Kidney (tissue), 14 donors: ENCODE measurements around the gene KDELR3. TPM values are rescaled to one million over a fixed set of nuclear protein-coding genes. Genes with fewer than 3 reads are reported as not detected.

Experiments used
- DNase-seq, 5 donors: peaks; one replicate each; pipeline ENCODE4 v3.0.0-alpha.2; 2013 to 2020
- FAIRE-seq: peaks from 2 replicates; lab custom pipeline; 2012; peaks lifted over from hg19 to GRCh38; lab: Jason Lieb, UNC
- H3K27ac ChIP-seq, 2 donors: one replicate each; pipeline ENCODE4 v1.7.0; 2013; ENCODE audit warnings: low read depth in 2 of 2, low read length in 2 of 2, inconsistent platforms in 1 of 2
- H3K27me3 ChIP-seq: one replicate; pipeline ENCODE4 v1.7.1; 2013; ENCODE audit warnings: low read length, inconsistent platforms; ENCODE audit not compliant: control insufficient read depth, insufficient read depth
- H3K36me3 ChIP-seq, 3 donors: one replicate each; pipeline versions ENCODE4 v1.7.0 to v1.7.1; 2013; ENCODE audit warnings: low read length in 3 of 3, control low read depth in 1 of 3, inconsistent platforms in 1 of 3; ENCODE audit not compliant: insufficient read depth in 3 of 3, control insufficient read depth in 2 of 3
- H3K4me1 ChIP-seq, 3 donors: one replicate each; pipeline versions ENCODE4 v1.7.0 to v1.7.1; 2013; ENCODE audit warnings: low read length in 3 of 3, inconsistent platforms in 1 of 3, low read depth in 1 of 3; ENCODE audit not compliant: control insufficient read depth in 2 of 3, insufficient read depth in 2 of 3
- H3K4me3 ChIP-seq, 3 donors: one replicate each; pipeline versions ENCODE4 v1.7.0 to v1.8.1; 2013; ENCODE audit warnings: low read length in 3 of 3, control low read depth in 1 of 3, inconsistent platforms in 1 of 3
- H3K9ac ChIP-seq, 3 donors: one replicate each; pipeline versions ENCODE4 v1.7.0 to v1.7.1; 2013; ENCODE audit warnings: low read length in 3 of 3, control low read depth in 1 of 3, inconsistent platforms in 1 of 3
- H3K9me3 ChIP-seq, 3 donors: one replicate each; pipeline versions ENCODE4 v1.7.0 to v1.7.1; 2013; ENCODE audit warnings: low read length in 3 of 3, control low read depth in 1 of 3, inconsistent platforms in 1 of 3; ENCODE audit not compliant: control insufficient read depth in 2 of 3, insufficient read depth in 1 of 3
- intact Hi-C: fragments of 100-400 bp; cut with DNase I; formaldehyde crosslinking; loops from one replicate; pipeline ENCODE4 v1.11.1; 2022
- polyA plus RNA-seq: library from polyadenylated mRNA; stranded (reverse); fragments of 350-450 nt; fragmentation: Illumina TruSeq; extraction: RNeasy Lipid Tissue Mini Kit (QIAGEN cat#74804); gene quantifications from one replicate; pipeline ENCODE4 v1.2.3, GENCODE V29; 2014; ENCODE audit warnings: low read depth, low replicate concordance; ENCODE audit not compliant: insufficient read depth
- total RNA-seq: library from RNA; stranded (reverse); fragmentation: NEBNext Ultra II Directional; extraction: Animal tissue kit (Norgen Biotek cat#: 25700); gene quantifications from one replicate; pipeline ENCODE4 v1.2.1, GENCODE V29; 2021
- TF ChIP-seq, protein P1 (sequence below): IDR thresholded peaks from 3 replicates; pipeline ENCODE4 v1.5.1; 2012; ENCODE audit warnings: mild to moderate bottlenecking, moderate library complexity, borderline replicate concordance; ENCODE audit not compliant: insufficient read depth; ENCODE audit errors: extremely low read depth
- donor health status: control.
- donor health status: control.
- donor health status: control.
- donor health status: control.
- donor health status: control.
- donor health status: DM: yes; HTN: yes; CAD: no.
- donor health status: Normal renal cell carcinoma (clear cell type).

Gene KDELR3
- total and polyA plus RNA-seq, 2 donors from 2014 or later: 11.4 to 16.7 TPM

- peaks cover 0 to 7% (median 3%) of the 10 kb centered on the region in 3 donors for H3K4me1 ChIP-seq
- H3K27ac ChIP-seq: peak overlapping the region in 1 of 2 donors; percentile 8
- H3K9ac ChIP-seq: no peak overlapping the region
- H3K36me3 ChIP-seq: peaks cover 40 to 89% (median 65%) of the 10 kb centered on the region in 3 donors
- intact Hi-C loops: no loop called here
- H3K9me3 ChIP-seq: no peaks in the 10 kb centered on the region
- H3K27me3 ChIP-seq: no peaks in the 10 kb centered on the region
- FAIRE-seq (no peak), DNase-seq (no peak)
- no peak overlapping the region for H3K4me3 ChIP-seq
- TF ChIP-seq, protein P1, sequence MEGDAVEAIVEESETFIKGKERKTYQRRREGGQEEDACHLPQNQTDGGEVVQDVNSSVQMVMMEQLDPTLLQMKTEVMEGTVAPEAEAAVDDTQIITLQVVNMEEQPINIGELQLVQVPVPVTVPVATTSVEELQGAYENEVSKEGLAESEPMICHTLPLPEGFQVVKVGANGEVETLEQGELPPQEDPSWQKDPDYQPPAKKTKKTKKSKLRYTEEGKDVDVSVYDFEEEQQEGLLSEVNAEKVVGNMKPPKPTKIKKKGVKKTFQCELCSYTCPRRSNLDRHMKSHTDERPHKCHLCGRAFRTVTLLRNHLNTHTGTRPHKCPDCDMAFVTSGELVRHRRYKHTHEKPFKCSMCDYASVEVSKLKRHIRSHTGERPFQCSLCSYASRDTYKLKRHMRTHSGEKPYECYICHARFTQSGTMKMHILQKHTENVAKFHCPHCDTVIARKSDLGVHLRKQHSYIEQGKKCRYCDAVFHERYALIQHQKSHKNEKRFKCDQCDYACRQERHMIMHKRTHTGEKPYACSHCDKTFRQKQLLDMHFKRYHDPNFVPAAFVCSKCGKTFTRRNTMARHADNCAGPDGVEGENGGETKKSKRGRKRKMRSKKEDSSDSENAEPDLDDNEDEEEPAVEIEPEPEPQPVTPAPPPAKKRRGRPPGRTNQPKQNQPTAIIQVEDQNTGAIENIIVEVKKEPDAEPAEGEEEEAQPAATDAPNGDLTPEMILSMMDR: no peak
These were observed 21.8 kb downstream of the KDELR3 start for GRCh38 chr22:38489561-38490145.

- Histone ChIP-seq H3K27ac (peak overlapping the region in 1 of 2 donors; percentile 64), H3K4me3 (no peak overlapping the region), H3K9ac (no peak overlapping the region), H3K36me3 (peaks cover 43 to 90% (median 63%) of the 10 kb centered on the region in 3 donors), H3K4me1 (peaks cover 0 to 7% (median 3%) of the 10 kb centered on the region in 3 donors), H3K27me3 (no peaks in the 10 kb centered on the region), H3K9me3 (no peaks in the 10 kb centered on the region)
- no peak for FAIRE-seq
- TF ChIP-seq, protein P1: no peak
- DNase-seq: no peak
- intact Hi-C loops: no loop called here
These were observed 22.6 kb downstream of the KDELR3 start for GRCh38 chr22:38490475-38490874.

DNA sequence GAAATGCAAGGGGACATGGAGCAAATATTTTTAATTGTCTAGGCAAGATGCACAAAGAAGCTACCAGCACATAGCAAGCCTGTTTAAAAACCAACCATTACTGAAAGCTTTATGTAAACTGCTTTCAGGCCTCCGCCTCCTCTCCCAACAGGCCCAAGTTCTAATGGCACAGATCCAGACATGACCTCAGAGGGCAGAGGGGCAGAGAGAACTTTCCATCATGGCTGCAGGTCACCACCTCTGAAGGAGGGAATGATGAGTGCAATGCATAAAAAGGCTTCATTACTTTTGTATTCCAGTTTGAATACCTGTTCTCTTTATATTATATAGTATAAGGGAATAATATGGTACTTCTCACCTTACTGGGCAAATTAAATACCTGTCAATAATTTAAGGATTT is 23.0 kb downstream of the KDELR3 start:
- Histone ChIP-seq H3K27me3 (no peaks in the 10 kb centered on the region), H3K4me1 (peaks cover 0 to 7% (median 3%) of the 10 kb centered on the region in 3 donors), H3K9me3 (no peaks in the 10 kb centered on the region), H3K9ac (no peak overlapping the region), H3K27ac (peak overlapping the region in 1 of 2 donors; percentile 64), H3K36me3 (peaks cover 46 to 91% (median 62%) of the 10 kb centered on the region in 3 donors), H3K4me3 (no peak overlapping the region)
- DNase-seq (peak in 2 of 5 donors; percentile 50 to 58), FAIRE-seq (peak; percentile 79)
- intact Hi-C loops: no loop called here
- TF ChIP-seq, protein P1: no peak
